ENCODE measurements around the gene LRRC4C.

The LRRC4C gene

GRCh38 chr11:40223596-40224330 is 1235.7 kb downstream of the LRRC4C start:
- Histone ChIP-seq H2AFZ (ENCODE audit: low read depth, low read length) (no peak overlapping the region), H3K4me1 (ENCODE audit: insufficient read depth, low read length) (no peaks in the 10 kb centered on the region), H3K9me3 (ENCODE audit: insufficient read depth, low read length, severe bottlenecking) (no peaks in the 10 kb centered on the region), H3K27me3 (ENCODE audit: insufficient read depth, low read length, poor library complexity) (no peaks in the 10 kb centered on the region), H3K27ac (ENCODE audit: low read length) (no peak overlapping the region), H4K20me1 (ENCODE audit: insufficient read depth, low read length) (no peaks in the 10 kb centered on the region), H3K4me2 (ENCODE audit: insufficient read depth, low read length) (no peak overlapping the region), H3K79me2 (ENCODE audit: insufficient read depth, low read length) (no peaks in the 10 kb centered on the region), H3K4me3 (ENCODE audit: low read depth in 1 of 2, low read length in 2 of 2) (no peak overlapping the region), H3K36me3 (ENCODE audit: insufficient read depth, low read length) (no peaks in the 10 kb centered on the region), H3K9ac (ENCODE audit: low read depth, low read length) (no peak overlapping the region)
- no peak for ATAC-seq (ENCODE audit: insufficient read depth, low read depth)
- no peak for DNase-seq
- TF ChIP-seq EZH2 (IDR thresholded peaks at IDR 0.05; ENCODE audit: borderline replicate concordance, low read depth, low read length, severe bottlenecking) (no peak), CTCF (IDR thresholded peaks at IDR 0.05; ENCODE audit: borderline replicate concordance, extremely low read depth, low read length, poor library complexity, severe bottlenecking) (no peak)

GRCh38 chr11:40219401-40219800 is 1240.1 kb downstream of the LRRC4C start:
- no peaks in the 10 kb centered on the region for H3K36me3 ChIP-seq (ENCODE audit: insufficient read depth, low read length)

GRCh38 chr11:40215556-40215955 is 1243.9 kb downstream of the LRRC4C start:
- Histone ChIP-seq H3K79me2 (ENCODE audit: insufficient read depth, low read length) (no peaks in the 10 kb centered on the region), H3K9me3 (ENCODE audit: insufficient read depth, low read length, severe bottlenecking) (no peaks in the 10 kb centered on the region), H3K4me2 (ENCODE audit: insufficient read depth, low read length) (no peak overlapping the region), H3K9ac (ENCODE audit: low read depth, low read length) (no peak overlapping the region), H4K20me1 (ENCODE audit: insufficient read depth, low read length) (no peaks in the 10 kb centered on the region), H3K36me3 (ENCODE audit: insufficient read depth, low read length) (no peaks in the 10 kb centered on the region), H3K27me3 (ENCODE audit: insufficient read depth, low read length, poor library complexity) (no peaks in the 10 kb centered on the region), H3K4me3 (ENCODE audit: low read depth in 1 of 2, low read length in 2 of 2) (no peak overlapping the region), H2AFZ (ENCODE audit: low read depth, low read length) (no peak overlapping the region), H3K4me1 (ENCODE audit: insufficient read depth, low read length) (no peaks in the 10 kb centered on the region), H3K27ac (ENCODE audit: low read length) (no peak overlapping the region)
- ATAC-seq (ENCODE audit: insufficient read depth, low read depth): no peak
- DNase-seq: no peak
- TF ChIP-seq CTCF (IDR thresholded peaks at IDR 0.05; ENCODE audit: borderline replicate concordance, extremely low read depth, low read length, poor library complexity, severe bottlenecking): no peak
- no peak for TF ChIP-seq EZH2 (IDR thresholded peaks at IDR 0.05; ENCODE audit: borderline replicate concordance, low read depth, low read length, severe bottlenecking)

More at GRCh38 chr11:40219401-40219800, 1240.1 kb downstream of the LRRC4C start:
- Histone ChIP-seq H3K4me3 (ENCODE audit: low read depth in 1 of 2, low read length in 2 of 2) (no peak overlapping the region), H3K9me3 (ENCODE audit: insufficient read depth, low read length, severe bottlenecking) (no peaks in the 10 kb centered on the region), H3K4me1 (ENCODE audit: insufficient read depth, low read length) (no peaks in the 10 kb centered on the region), H3K9ac (ENCODE audit: low read depth, low read length) (no peak overlapping the region), H3K79me2 (ENCODE audit: insufficient read depth, low read length) (no peaks in the 10 kb centered on the region), H3K4me2 (ENCODE audit: insufficient read depth, low read length) (no peak overlapping the region), H2AFZ (ENCODE audit: low read depth, low read length) (no peak overlapping the region), H3K27me3 (ENCODE audit: insufficient read depth, low read length, poor library complexity) (no peaks in the 10 kb centered on the region), H3K27ac (ENCODE audit: low read length) (no peak overlapping the region), H4K20me1 (ENCODE audit: insufficient read depth, low read length) (no peaks in the 10 kb centered on the region)
- no peak for DNase-seq
- no peak for TF ChIP-seq CTCF (IDR thresholded peaks at IDR 0.05; ENCODE audit: borderline replicate concordance, extremely low read depth, low read length, poor library complexity, severe bottlenecking)
- no peak for TF ChIP-seq EZH2 (IDR thresholded peaks at IDR 0.05; ENCODE audit: borderline replicate concordance, low read depth, low read length, severe bottlenecking)
- ATAC-seq (ENCODE audit: insufficient read depth, low read depth): no peak
